Measurements from ENCODE around the gene TMCO6.
A peak's percentile ranks its signal among the peaks of the same experiment; 100 is the strongest.

The TMCO6 gene

DNA sequence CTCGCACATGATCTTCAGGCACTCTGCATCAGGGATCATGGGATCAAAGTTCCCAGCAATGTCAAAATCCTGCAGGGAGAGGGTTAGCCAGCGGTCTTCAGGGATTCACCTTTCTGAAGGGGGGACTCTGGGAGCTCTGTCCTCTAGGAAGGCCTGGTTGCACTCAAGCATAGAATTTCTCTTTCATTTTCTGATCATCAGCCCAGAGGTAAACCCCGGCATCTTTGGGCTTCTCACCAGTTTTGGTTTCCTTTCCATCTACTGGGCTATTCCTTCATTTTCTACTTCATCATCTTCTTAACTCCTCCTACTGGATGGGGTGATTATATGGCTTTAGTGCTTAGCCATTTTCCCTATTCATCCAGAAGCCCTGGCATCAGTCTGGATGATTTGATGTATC lies 38.7 kb downstream of the TMCO6 start (continued):
- TF ChIP-seq, protein P1, sequence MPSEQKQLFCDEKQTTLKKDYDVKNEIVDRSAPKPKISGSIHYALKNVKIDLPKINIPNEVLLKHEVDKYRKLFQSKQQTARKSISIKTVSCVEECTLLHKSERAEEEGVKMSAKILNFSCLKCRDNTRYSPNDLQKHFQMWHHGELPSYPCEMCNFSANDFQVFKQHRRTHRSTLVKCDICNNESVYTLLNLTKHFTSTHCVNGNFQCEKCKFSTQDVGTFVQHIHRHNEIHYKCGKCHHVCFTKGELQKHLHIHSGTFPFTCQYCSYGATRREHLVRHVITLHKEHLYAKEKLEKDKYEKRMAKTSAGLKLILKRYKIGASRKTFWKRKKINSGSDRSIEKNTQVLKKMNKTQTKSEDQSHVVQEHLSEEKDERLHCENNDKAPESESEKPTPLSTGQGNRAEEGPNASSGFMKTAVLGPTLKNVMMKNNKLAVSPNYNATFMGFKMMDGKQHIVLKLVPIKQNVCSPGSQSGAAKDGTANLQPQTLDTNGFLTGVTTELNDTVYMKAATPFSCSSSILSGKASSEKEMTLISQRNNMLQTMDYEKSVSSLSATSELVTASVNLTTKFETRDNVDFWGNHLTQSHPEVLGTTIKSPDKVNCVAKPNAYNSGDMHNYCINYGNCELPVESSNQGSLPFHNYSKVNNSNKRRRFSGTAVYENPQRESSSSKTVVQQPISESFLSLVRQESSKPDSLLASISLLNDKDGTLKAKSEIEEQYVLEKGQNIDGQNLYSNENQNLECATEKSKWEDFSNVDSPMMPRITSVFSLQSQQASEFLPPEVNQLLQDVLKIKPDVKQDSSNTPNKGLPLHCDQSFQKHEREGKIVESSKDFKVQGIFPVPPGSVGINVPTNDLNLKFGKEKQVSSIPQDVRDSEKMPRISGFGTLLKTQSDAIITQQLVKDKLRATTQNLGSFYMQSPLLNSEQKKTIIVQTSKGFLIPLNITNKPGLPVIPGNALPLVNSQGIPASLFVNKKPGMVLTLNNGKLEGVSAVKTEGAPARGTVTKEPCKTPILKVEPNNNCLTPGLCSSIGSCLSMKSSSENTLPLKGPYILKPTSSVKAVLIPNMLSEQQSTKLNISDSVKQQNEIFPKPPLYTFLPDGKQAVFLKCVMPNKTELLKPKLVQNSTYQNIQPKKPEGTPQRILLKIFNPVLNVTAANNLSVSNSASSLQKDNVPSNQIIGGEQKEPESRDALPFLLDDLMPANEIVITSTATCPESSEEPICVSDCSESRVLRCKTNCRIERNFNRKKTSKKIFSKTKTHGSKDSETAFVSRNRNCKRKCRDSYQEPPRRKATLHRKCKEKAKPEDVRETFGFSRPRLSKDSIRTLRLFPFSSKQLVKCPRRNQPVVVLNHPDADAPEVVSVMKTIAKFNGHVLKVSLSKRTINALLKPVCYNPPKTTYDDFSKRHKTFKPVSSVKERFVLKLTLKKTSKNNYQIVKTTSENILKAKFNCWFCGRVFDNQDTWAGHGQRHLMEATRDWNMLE (tag by site-specific recombination; conservative IDR thresholded peaks at IDR 0.05; ENCODE audit: low read depth), result no peak
- TF ChIP-seq, protein P2, sequence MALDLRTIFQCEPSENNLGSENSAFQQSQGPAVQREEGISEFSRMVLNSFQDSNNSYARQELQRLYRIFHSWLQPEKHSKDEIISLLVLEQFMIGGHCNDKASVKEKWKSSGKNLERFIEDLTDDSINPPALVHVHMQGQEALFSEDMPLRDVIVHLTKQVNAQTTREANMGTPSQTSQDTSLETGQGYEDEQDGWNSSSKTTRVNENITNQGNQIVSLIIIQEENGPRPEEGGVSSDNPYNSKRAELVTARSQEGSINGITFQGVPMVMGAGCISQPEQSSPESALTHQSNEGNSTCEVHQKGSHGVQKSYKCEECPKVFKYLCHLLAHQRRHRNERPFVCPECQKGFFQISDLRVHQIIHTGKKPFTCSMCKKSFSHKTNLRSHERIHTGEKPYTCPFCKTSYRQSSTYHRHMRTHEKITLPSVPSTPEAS (tag by site-specific recombination; IDR thresholded peaks at IDR 0.05), result no peak

DNA sequence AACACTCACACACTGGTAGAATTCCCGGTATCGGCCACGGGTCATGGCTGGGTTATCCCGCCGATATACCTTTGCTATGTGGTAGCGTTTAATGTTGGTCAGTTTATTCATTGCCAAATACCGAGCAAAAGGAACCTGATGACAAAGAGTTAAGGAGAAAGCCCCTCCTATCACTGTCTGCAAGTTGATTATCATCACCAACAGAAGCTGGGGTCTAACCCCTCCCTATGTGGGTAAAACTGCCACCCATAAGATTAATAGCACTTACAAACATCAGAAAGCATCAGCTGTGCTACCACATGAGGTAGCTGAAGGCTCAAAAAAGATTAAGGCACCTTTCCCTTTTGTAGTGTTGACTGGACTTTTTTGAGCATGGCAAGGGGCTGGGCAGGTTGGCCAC lies 39.7 kb downstream of the TMCO6 start:
- ChIA-PET POLR2A (interaction anchor here (0.6 to 3.5 kb wide), 2 partner anchors 12 to 617 kb away, joined by 3 to 19 read pairs; partner anchors contain the start of genes HARS1 and HARS2), CTCF (interaction anchor here (0.6 kb wide), 1 partner anchor 10 kb away, joined by 4 read pairs; no protein-coding TSS in a partner anchor)
- Histone ChIP-seq H3K27ac (ENCODE audit: extremely low read depth, low read depth, low read length) (no peak overlapping the region), H3K4me1 (ENCODE audit: control insufficient read depth, insufficient read depth, low read length) (no peaks in the 10 kb centered on the region), H3K36me3 (ENCODE audit: control insufficient read depth in 2 of 2, insufficient read depth in 1 of 2, low read length in 2 of 2) (peaks cover 40 to 88% of the 10 kb centered on the region in 2 experiments; a peak in 2 of 3 replicates), H3K9me3 (ENCODE audit: control insufficient read depth, insufficient read depth, low read depth, low read length) (no peaks in the 10 kb centered on the region), H3K4me3 (ENCODE audit: low read depth, low read length) (no peak overlapping the region)
- no peak for TF ChIP-seq ZNF776 (tag by site-specific recombination; IDR thresholded peaks at IDR 0.05; ENCODE audit: borderline replicate concordance)
- TF ChIP-seq TCF7L2 (IDR thresholded peaks at IDR 0.05; ENCODE audit: borderline replicate concordance, low read depth, low read length), result no peak
- no peak for TF ChIP-seq MEIS1 (CRISPR knock-in tag; IDR thresholded peaks at IDR 0.05; ENCODE audit: borderline replicate concordance)
- TF ChIP-seq ZNF791 (tag by site-specific recombination; IDR thresholded peaks at IDR 0.05), result no peak
- no peak for TF ChIP-seq EGR2 (tag by site-specific recombination; IDR thresholded peaks at IDR 0.05; ENCODE audit: low read depth)
- no peak for TF ChIP-seq KLF9 (tag by site-specific recombination; IDR thresholded peaks at IDR 0.05; ENCODE audit: low read depth)
- TF ChIP-seq IKZF3 (tag by site-specific recombination; IDR thresholded peaks at IDR 0.05), result no peak
- TF ChIP-seq ZFP41 (tag by site-specific recombination; IDR thresholded peaks at IDR 0.05; ENCODE audit: borderline replicate concordance), result no peak
- TF ChIP-seq OVOL3 (tag by site-specific recombination; IDR thresholded peaks at IDR 0.05), result no peak
- TF ChIP-seq ZNF302 (tag by site-specific recombination; IDR thresholded peaks at IDR 0.05; ENCODE audit: low read depth), result no peak
- TF ChIP-seq ZNF394 (tag by site-specific recombination; IDR thresholded peaks at IDR 0.05; ENCODE audit: borderline replicate concordance), result no peak
- TF ChIP-seq WT1 (tag by site-specific recombination; IDR thresholded peaks at IDR 0.05), result no peak

DNA sequence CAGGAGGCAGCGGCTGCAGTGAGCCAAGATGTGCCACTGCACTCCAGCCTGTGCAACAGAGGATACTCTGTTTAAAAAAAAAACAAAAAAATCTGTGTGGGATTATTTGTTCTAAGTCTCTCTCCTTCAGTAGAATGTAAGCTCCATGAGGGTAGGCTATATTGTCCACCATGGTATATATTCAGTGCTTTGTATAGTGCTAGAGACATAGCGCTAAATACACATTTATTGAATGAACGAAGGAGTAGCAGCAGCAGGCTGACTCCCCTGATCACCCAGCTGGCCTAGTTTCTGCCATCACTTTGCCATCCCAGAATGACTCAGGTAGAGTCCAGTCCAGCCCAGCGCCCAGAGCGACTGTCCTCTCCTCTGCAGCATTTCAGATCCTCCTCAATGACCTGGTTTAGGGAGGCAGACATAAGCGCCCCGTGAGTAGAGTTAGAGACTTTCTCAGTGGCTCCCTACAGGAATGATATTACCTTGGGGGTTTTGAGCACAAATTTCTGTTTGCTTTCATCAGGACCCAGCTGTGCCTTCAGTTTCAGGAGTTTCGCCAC lies 51.2 kb downstream of the TMCO6 start:
- no peak for TF ChIP-seq SALL2 (tag by site-specific recombination; IDR thresholded peaks at IDR 0.05; ENCODE audit: borderline replicate concordance)
- TF ChIP-seq, protein P3, sequence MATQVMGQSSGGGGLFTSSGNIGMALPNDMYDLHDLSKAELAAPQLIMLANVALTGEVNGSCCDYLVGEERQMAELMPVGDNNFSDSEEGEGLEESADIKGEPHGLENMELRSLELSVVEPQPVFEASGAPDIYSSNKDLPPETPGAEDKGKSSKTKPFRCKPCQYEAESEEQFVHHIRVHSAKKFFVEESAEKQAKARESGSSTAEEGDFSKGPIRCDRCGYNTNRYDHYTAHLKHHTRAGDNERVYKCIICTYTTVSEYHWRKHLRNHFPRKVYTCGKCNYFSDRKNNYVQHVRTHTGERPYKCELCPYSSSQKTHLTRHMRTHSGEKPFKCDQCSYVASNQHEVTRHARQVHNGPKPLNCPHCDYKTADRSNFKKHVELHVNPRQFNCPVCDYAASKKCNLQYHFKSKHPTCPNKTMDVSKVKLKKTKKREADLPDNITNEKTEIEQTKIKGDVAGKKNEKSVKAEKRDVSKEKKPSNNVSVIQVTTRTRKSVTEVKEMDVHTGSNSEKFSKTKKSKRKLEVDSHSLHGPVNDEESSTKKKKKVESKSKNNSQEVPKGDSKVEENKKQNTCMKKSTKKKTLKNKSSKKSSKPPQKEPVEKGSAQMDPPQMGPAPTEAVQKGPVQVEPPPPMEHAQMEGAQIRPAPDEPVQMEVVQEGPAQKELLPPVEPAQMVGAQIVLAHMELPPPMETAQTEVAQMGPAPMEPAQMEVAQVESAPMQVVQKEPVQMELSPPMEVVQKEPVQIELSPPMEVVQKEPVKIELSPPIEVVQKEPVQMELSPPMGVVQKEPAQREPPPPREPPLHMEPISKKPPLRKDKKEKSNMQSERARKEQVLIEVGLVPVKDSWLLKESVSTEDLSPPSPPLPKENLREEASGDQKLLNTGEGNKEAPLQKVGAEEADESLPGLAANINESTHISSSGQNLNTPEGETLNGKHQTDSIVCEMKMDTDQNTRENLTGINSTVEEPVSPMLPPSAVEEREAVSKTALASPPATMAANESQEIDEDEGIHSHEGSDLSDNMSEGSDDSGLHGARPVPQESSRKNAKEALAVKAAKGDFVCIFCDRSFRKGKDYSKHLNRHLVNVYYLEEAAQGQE (tag by site-specific recombination; IDR thresholded peaks at IDR 0.05), result no peak
- TF ChIP-seq ZNF16 (tag by site-specific recombination; IDR thresholded peaks at IDR 0.05; ENCODE audit: low read depth), result no peak
- H3K27ac ChIP-seq (ENCODE audit: extremely low read depth, low read depth, low read length), result no peak overlapping the region
- POLR2A ChIA-PET, result interaction anchor here (0.6 to 2.8 kb wide), 20 partner anchors 9 to 444 kb away, joined by 3 to 51 read pairs (median 7); partner anchors contain the start of genes ANKHD1, APBB3, HBEGF and IK
- H3K36me3 ChIP-seq (ENCODE audit: control insufficient read depth in 2 of 2, insufficient read depth in 1 of 2, low read length in 2 of 2), result peaks cover 46 to 63% of the 10 kb centered on the region in 2 experiments
- H3K4me3 ChIP-seq (ENCODE audit: low read depth, low read length), result peak overlapping the region; percentile 72
- CTCF ChIA-PET, result interaction anchor here (1.2 to 2.0 kb wide), 3 partner anchors 18 to 339 kb away, joined by 3 to 8 read pairs (median 4); no protein-coding TSS in a partner anchor
- 0 out of 2 replicates have a peak, but pooled peaks cover 2% of the 10 kb centered on the region for H3K4me1 ChIP-seq (ENCODE audit: control insufficient read depth, insufficient read depth, low read length)
- no peaks in the 10 kb centered on the region for H3K9me3 ChIP-seq (ENCODE audit: control insufficient read depth, insufficient read depth, low read depth, low read length)

Data from HEK293 (cell line).